ENCODE data around the gene MUSTN1. TPM values are rescaled to one million over a fixed set of nuclear protein-coding genes. Genes with fewer than 3 reads are reported as not detected.

MUSTN1 gene
- total and polyA plus RNA-seq, 2 donors (not counting 3 experiments of a cell fraction or from before 2014, with no cell fraction given) = 1.1 to 2.2 TPM

- no TSS peak for BruUV-seq (replicated peaks)
- H3K27me3 ChIP-seq (ENCODE audit: control insufficient read depth in 2 of 2, insufficient read depth in 2 of 2, low read length in 2 of 2) = no peaks in the 10 kb centered on the region
- no peak overlapping the region for H3K4me2 ChIP-seq (ENCODE audit: insufficient read depth, low read length)
- H3K9me1 ChIP-seq (replicated peaks; ENCODE audit: control insufficient read depth, extremely low read depth, insufficient read depth, low read length) = no peaks in the 10 kb centered on the region
- no peaks in the 10 kb centered on the region for H4K20me1 ChIP-seq (replicated peaks; ENCODE audit: control insufficient read depth, extremely low read depth, insufficient read depth, low read length)
- H3K27ac ChIP-seq (ENCODE audit: insufficient read depth, low read depth, low read length) = no peak overlapping the region
- no peak overlapping the region for H2AFZ ChIP-seq (ENCODE audit: low read depth, low read length)
- FAIRE-seq (no peak), DNase-seq (ENCODE audit: low read depth, low spot score) (no peak)
- TF ChIP-seq CTCF (IDR thresholded peaks at IDR 0.05; ENCODE audit: extremely low read depth in 1 of 2, insufficient read depth in 1 of 2, low read depth in 1 of 2, low read length in 2 of 2) (no peak), MYC (IDR thresholded peaks at IDR 0.05; ENCODE audit: low read depth, low read length) (no peak), POLR2AphosphoS5 (IDR thresholded peaks at IDR 0.05; ENCODE audit: insufficient read depth, low read depth, low read length) (no peak), POLR2A (IDR thresholded peaks at IDR 0.05; ENCODE audit: low read depth, low read length) (no peak), EZH2 (IDR thresholded peaks at IDR 0.05; ENCODE audit: borderline replicate concordance, low read depth, low read length, severe bottlenecking) (no peak), JUN (IDR thresholded peaks at IDR 0.05; ENCODE audit: borderline replicate concordance, insufficient read depth, insufficient read length, low read depth) (no peak), GATA2 (IDR thresholded peaks at IDR 0.05; ENCODE audit: insufficient read depth, insufficient read length, low read depth, low read length) (no peak), FOS (IDR thresholded peaks at IDR 0.05; ENCODE audit: borderline replicate concordance, insufficient read depth, low read length) (no peak), MAX (IDR thresholded peaks at IDR 0.05; ENCODE audit: insufficient read depth, insufficient read length) (no peak)
- H3K4me3 ChIP-seq (replicated peaks in 1 of 3; ENCODE audit: insufficient read depth in 1 of 3, low read depth in 1 of 3, low read length in 3 of 3) = no peak overlapping the region
- ChIA-PET POLR2A (no interaction called here), CTCF (interaction anchor here (0.7 to 2.6 kb wide), 14 partner anchors 9 to 56 kb away, joined by 3 to 13 read pairs (median 4); no protein-coding TSS in a partner anchor)
- no peaks in the 10 kb centered on the region for H3K4me1 ChIP-seq (ENCODE audit: control insufficient read depth, extremely low read depth, insufficient read depth, low read length)
- intact Hi-C loops (cut with micrococcal nuclease) = no loop called here
- no peaks in the 10 kb centered on the region for H3K36me3 ChIP-seq (ENCODE audit: control insufficient read depth in 2 of 2, extremely low read depth in 1 of 2, insufficient read depth in 2 of 2, low read length in 2 of 2)
- no peaks in the 10 kb centered on the region for H3K79me2 ChIP-seq (ENCODE audit: control insufficient read depth, insufficient read depth, low read length)
- no peaks in the 10 kb centered on the region for H3K9me3 ChIP-seq (replicated peaks; ENCODE audit: control insufficient read depth, insufficient read depth, low read length)
- no peak overlapping the region for H3K9ac ChIP-seq (replicated peaks; ENCODE audit: extremely low read depth, insufficient read depth, low read length)
- dilution Hi-C loops (cut with MboI; ENCODE audit: extremely low pct_ligation_motif_present, low sequenced_read_pairs) = no loop called here
Observed at GRCh38 chr3:52798376-52798977, 36.3 kb downstream of the MUSTN1 start.
